HEK293 (cell line): Measurements from ENCODE around the gene OR52M1.

Source experiments
- CTCF ChIA-PET: fragments of 350-600 bp; formaldehyde crosslinking; extraction: SDS; loops from one replicate; lab custom pipeline; 2021; ENCODE audit warnings: antibody characterized with exemption; lab: Yijun Ruan, JAX
- POLR2A ChIA-PET: fragments of 300-600 bp; formaldehyde crosslinking; extraction: SDS; loops from one replicate; lab custom pipeline; 2020; ENCODE audit warnings: antibody characterized with exemption, inconsistent platforms; lab: Yijun Ruan, JAX
- H3K27ac ChIP-seq: fragments of 200-500 bp; sonication (Bioruptor generic); 2 replicates; pipeline ENCODE4 v1.5.1; 2014; ENCODE audit warnings: low read depth, low read length, control low read depth, inconsistent platforms; ENCODE audit errors: extremely low read depth
- H3K36me3 ChIP-seq, 2 experiments: fragments of 200-500 bp in 1 of 2; sonication (Bioruptor generic) in 1 of 2; 1 replicate in 1 of 2; 2 replicates in 1 of 2; pipeline ENCODE4 v1.5.1; 2014 to 2017; ENCODE audit warnings: inconsistent platforms in 2 of 2, low read length in 2 of 2; ENCODE audit not compliant: control insufficient read depth in 2 of 2, insufficient read depth in 1 of 2
- H3K4me1 ChIP-seq: fragments of 200-500 bp; sonication (Bioruptor generic); 2 replicates; pipeline ENCODE4 v1.5.1; 2014; ENCODE audit warnings: mild to moderate bottlenecking, low read length, inconsistent platforms; ENCODE audit not compliant: control insufficient read depth, insufficient read depth
- H3K4me3 ChIP-seq: 2 replicates; pipeline ENCODE4 v1.5.1; 2011; ENCODE audit warnings: low read depth, mild to moderate bottlenecking, control low read depth, low read length, moderate library complexity
- H3K9me3 ChIP-seq: fragments of 200-500 bp; sonication (Bioruptor generic); 2 replicates; pipeline ENCODE4 v1.5.1; 2014; ENCODE audit warnings: low read depth, low read length, inconsistent platforms; ENCODE audit not compliant: control insufficient read depth, insufficient read depth
- EGR2 ChIP-seq: fragments of 450-650 bp; formaldehyde crosslinking; IDR thresholded peaks from 2 replicates; pipeline ENCODE4 v1.5.1; 2016; ENCODE audit warnings: low read depth, missing biosample characterization, missing genetic modification characterization
- KLF1 ChIP-seq: fragments of 450-650 bp; formaldehyde crosslinking; IDR thresholded peaks from 2 replicates; pipeline ENCODE4 v1.5.1; 2016; ENCODE audit warnings: missing biosample characterization, missing genetic modification characterization
- KLF16 ChIP-seq: fragments of 450-650 bp; formaldehyde crosslinking; IDR thresholded peaks from 2 replicates; pipeline ENCODE4 v1.5.1; 2017; ENCODE audit warnings: missing biosample characterization, missing genetic modification characterization
- KLF7 ChIP-seq: fragments of 450-650 bp; formaldehyde crosslinking; IDR thresholded peaks from 2 replicates; pipeline ENCODE4 v1.5.1; 2016; ENCODE audit warnings: missing biosample characterization, missing genetic modification characterization, borderline replicate concordance
- KLF9 ChIP-seq: fragments of 450-650 bp; formaldehyde crosslinking; IDR thresholded peaks from 2 replicates; pipeline ENCODE4 v1.5.1; 2016; ENCODE audit warnings: missing biosample characterization, missing genetic modification characterization, low read depth
- MYNN ChIP-seq: fragments of 450-650 bp; formaldehyde crosslinking; IDR thresholded peaks from 2 replicates; pipeline ENCODE4 v1.5.1; 2016; ENCODE audit warnings: missing biosample characterization, missing genetic modification characterization, borderline replicate concordance
- SCRT2 ChIP-seq: fragments of 450-650 bp; formaldehyde crosslinking; IDR thresholded peaks from 2 replicates; pipeline ENCODE4 v1.5.1; 2016; ENCODE audit warnings: missing biosample characterization, missing genetic modification characterization
- YY1 ChIP-seq: fragments of 450-650 bp; formaldehyde crosslinking; IDR thresholded peaks from 2 replicates; pipeline ENCODE4 v1.5.1; 2018; ENCODE audit warnings: missing biosample characterization, missing genetic modification characterization
- ZBTB17 ChIP-seq: fragments of 450-650 bp; formaldehyde crosslinking; IDR thresholded peaks from 2 replicates; pipeline ENCODE4 v1.5.1; 2016; ENCODE audit warnings: missing biosample characterization, missing genetic modification characterization
- ZBTB49 ChIP-seq: fragments of 450-650 bp; formaldehyde crosslinking; IDR thresholded peaks from 2 replicates; pipeline ENCODE4 v1.5.1; 2016; ENCODE audit warnings: missing biosample characterization, missing genetic modification characterization, low read depth
- ZNF114 ChIP-seq: fragments of 450-650 bp; formaldehyde crosslinking; IDR thresholded peaks from 2 replicates; pipeline ENCODE4 v1.5.0; 2017; ENCODE audit warnings: missing biosample characterization, missing genetic modification characterization
- ZNF121 ChIP-seq: fragments of 450-650 bp; formaldehyde crosslinking; IDR thresholded peaks from 2 replicates; pipeline ENCODE4 v1.5.1; 2016; ENCODE audit warnings: missing biosample characterization, missing genetic modification characterization
- ZNF132 ChIP-seq: fragments of 450-650 bp; formaldehyde crosslinking; IDR thresholded peaks from 2 replicates; pipeline ENCODE4 v1.5.1; 2017; ENCODE audit warnings: missing biosample characterization, missing genetic modification characterization, borderline replicate concordance
- ZNF133 ChIP-seq: fragments of 450-650 bp; formaldehyde crosslinking; IDR thresholded peaks from 2 replicates; pipeline ENCODE4 v1.5.1; 2016; ENCODE audit warnings: missing biosample characterization, missing genetic modification characterization
- ZNF140 ChIP-seq: fragments of 450-650 bp; formaldehyde crosslinking; IDR thresholded peaks from 2 replicates; pipeline ENCODE4 v1.5.1; 2016; ENCODE audit warnings: missing biosample characterization, missing genetic modification characterization
- ZNF146 ChIP-seq: fragments of 450-650 bp; formaldehyde crosslinking; IDR thresholded peaks from 2 replicates; pipeline ENCODE4 v1.5.1; 2016; ENCODE audit warnings: missing biosample characterization, missing genetic modification characterization
- ZNF157 ChIP-seq: fragments of 450-650 bp; formaldehyde crosslinking; IDR thresholded peaks from 2 replicates; pipeline ENCODE4 v1.5.1; 2016; ENCODE audit warnings: missing biosample characterization, missing genetic modification characterization
- ZNF184 ChIP-seq: fragments of 450-650 bp; IDR thresholded peaks from 2 replicates; pipeline ENCODE4 v1.5.1; 2018; ENCODE audit warnings: missing biosample characterization, mild to moderate bottlenecking, missing genetic modification characterization
- ZNF239 ChIP-seq: fragments of 450-650 bp; formaldehyde crosslinking; IDR thresholded peaks from 2 replicates; pipeline ENCODE4 v1.5.1; 2016; ENCODE audit warnings: missing biosample characterization, missing genetic modification characterization
- ZNF394 ChIP-seq: fragments of 450-650 bp; formaldehyde crosslinking; IDR thresholded peaks from 2 replicates; pipeline ENCODE4 v1.5.1; 2016; ENCODE audit warnings: missing biosample characterization, missing genetic modification characterization, mild to moderate bottlenecking, moderate library complexity, borderline replicate concordance
- ZNF521 ChIP-seq: fragments of 450-650 bp; formaldehyde crosslinking; IDR thresholded peaks from 2 replicates; pipeline ENCODE4 v1.5.1; 2017; ENCODE audit warnings: missing biosample characterization, mild to moderate bottlenecking, missing genetic modification characterization
- ZNF555 ChIP-seq: fragments of 450-650 bp; formaldehyde crosslinking; conservative IDR thresholded peaks from 2 replicates; pipeline ENCODE4 v1.5.1; 2017; ENCODE audit warnings: missing biosample characterization, mild to moderate bottlenecking, missing genetic modification characterization, inconsistent platforms
- ZNF580 ChIP-seq: fragments of 450-650 bp; formaldehyde crosslinking; IDR thresholded peaks from 2 replicates; pipeline ENCODE4 v1.5.1; 2016; ENCODE audit warnings: missing biosample characterization, missing genetic modification characterization
- ZNF610 ChIP-seq: fragments of 450-650 bp; formaldehyde crosslinking; IDR thresholded peaks from 2 replicates; pipeline ENCODE4 v1.5.1; 2016; ENCODE audit warnings: missing biosample characterization, missing genetic modification characterization, borderline replicate concordance
- ZNF747 ChIP-seq: fragments of 450-650 bp; formaldehyde crosslinking; IDR thresholded peaks from 2 replicates; pipeline ENCODE4 v1.5.1; 2016; ENCODE audit warnings: missing biosample characterization, missing genetic modification characterization
- ZSCAN23 ChIP-seq: fragments of 450-650 bp; formaldehyde crosslinking; IDR thresholded peaks from 2 replicates; pipeline ENCODE4 v1.5.1; 2016; ENCODE audit warnings: missing biosample characterization, missing genetic modification characterization
- TF ChIP-seq, protein P1 (sequence below): sonication (generic); formaldehyde crosslinking; IDR thresholded peaks from 2 replicates; pipeline ENCODE4 v1.8.1; 2022; ENCODE audit warnings: mild to moderate bottlenecking, moderate library complexity, missing genetic modification reagents

The OR52M1 gene

DNA sequence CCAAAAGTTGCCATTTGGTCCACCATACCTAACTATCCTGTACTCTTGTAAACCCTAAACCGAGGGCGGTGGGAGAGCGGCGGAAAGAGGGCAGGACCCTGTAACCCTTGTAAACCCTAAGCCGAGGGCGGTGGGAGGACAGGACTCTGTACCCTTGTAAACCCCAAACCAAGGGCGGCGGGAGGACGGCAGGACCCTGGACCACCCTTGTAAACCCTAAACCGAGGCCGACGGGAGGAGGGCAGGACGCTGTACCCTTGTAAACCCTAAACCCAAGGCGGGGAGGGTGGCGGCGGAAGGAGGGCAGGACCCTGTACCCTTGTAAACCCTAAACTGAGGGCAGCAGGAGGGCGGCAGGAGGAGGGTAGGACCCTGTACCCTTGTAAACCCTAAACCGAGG lies 24.1 kb downstream of the OR52M1 start (continued):
- TF ChIP-seq MYNN (tag by site-specific recombination): no peak
- no peak for TF ChIP-seq ZNF140 (tag by site-specific recombination)
- no peak for TF ChIP-seq ZNF555 (tag by site-specific recombination)
- no peak for TF ChIP-seq ZNF610 (tag by site-specific recombination)
- no peak for TF ChIP-seq ZNF157 (tag by site-specific recombination)

DNA sequence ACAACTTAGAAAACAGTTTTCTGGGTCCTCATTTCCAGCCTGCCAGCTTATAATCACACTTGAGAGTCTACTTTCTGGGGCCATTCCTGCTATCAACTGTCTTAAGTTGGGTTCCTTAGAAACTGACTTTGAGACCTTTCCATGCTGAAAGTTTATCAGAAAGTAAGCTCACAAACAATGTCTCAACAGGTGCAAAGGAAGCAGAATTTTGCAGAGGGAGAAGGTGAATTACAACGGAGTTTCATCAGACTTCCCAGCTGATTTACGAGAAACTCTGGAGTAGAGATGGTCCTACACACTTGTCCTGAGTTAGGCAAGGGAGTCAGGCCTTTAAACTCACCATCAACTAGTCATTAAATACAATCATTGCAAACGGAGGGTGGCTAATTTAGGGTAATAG lies 31.9 kb downstream of the OR52M1 start:
- Histone ChIP-seq H3K27ac (no peak overlapping the region), H3K4me3 (no peak overlapping the region), H3K4me1 (no peaks in the 10 kb centered on the region), H3K36me3 (no peaks in the 10 kb centered on the region), H3K9me3 (no peaks in the 10 kb centered on the region)
- peak; percentile 70 for TF ChIP-seq SCRT2 (tag by site-specific recombination)
- TF ChIP-seq ZNF132 (tag by site-specific recombination): no peak
- ChIA-PET POLR2A (interaction anchor here (1.0 kb wide), 1 partner anchor 32 kb away, joined by 3 read pairs; the partner anchor contains the start of gene TRIM68), CTCF (interaction anchor here (0.6 to 0.8 kb wide), 2 partner anchors 395 to 478 kb away, joined by 3 read pairs; no protein-coding TSS in a partner anchor)

DNA sequence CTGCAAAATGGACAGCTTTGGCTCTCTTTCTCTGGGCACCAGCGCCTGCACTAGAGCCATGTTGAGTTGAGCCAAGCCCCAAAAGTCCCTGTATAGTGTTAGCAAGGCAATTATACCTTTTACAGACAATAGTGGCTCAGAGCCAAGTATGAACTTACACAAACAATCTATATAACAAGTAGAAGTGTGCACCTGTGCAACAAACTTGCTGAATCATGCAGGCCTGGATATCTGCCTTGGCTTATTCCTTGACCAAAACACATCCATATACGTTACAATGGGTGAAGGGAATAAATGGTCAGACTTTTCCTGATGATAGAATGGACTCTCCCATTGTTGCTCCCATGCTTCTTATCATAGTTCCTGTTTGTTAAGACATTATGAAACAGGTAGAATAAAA lies 32.8 kb downstream of the OR52M1 start:
- Histone ChIP-seq H3K4me1 (no peaks in the 10 kb centered on the region), H3K4me3 (no peak overlapping the region), H3K27ac (no peak overlapping the region)
- no peak for TF ChIP-seq ZNF394 (tag by site-specific recombination)
- TF ChIP-seq ZNF239: no peak
- no peak for TF ChIP-seq ZSCAN23
- no peak for TF ChIP-seq ZNF146 (tag by site-specific recombination)
- no peak for TF ChIP-seq ZNF580 (tag by site-specific recombination)
- no peak for TF ChIP-seq ZNF121
- TF ChIP-seq ZBTB17 (tag by site-specific recombination): no peak
- TF ChIP-seq ZNF114 (tag by site-specific recombination): no peak
- no peak for TF ChIP-seq KLF7 (tag by site-specific recombination)
- TF ChIP-seq, protein P1, sequence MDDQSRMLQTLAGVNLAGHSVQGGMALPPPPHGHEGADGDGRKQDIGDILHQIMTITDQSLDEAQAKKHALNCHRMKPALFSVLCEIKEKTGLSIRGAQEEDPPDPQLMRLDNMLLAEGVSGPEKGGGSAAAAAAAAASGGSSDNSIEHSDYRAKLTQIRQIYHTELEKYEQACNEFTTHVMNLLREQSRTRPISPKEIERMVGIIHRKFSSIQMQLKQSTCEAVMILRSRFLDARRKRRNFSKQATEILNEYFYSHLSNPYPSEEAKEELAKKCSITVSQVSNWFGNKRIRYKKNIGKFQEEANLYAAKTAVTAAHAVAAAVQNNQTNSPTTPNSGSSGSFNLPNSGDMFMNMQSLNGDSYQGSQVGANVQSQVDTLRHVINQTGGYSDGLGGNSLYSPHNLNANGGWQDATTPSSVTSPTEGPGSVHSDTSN (CRISPR knock-in tag): no peak
- TF ChIP-seq ZNF133: no peak
- TF ChIP-seq KLF1 (tag by site-specific recombination): no peak
- TF ChIP-seq ZNF747 (tag by site-specific recombination): no peak
- TF ChIP-seq YY1 (tag by site-specific recombination): no peak
- no peak for TF ChIP-seq EGR2 (tag by site-specific recombination)
- no peak for TF ChIP-seq KLF9 (tag by site-specific recombination)
- no peak for TF ChIP-seq ZNF184 (tag by site-specific recombination)
- TF ChIP-seq ZNF521: no peak
- no peak for TF ChIP-seq ZBTB49 (tag by site-specific recombination)
- no peak for TF ChIP-seq KLF16 (tag by site-specific recombination)
- TF ChIP-seq, all 188 proteins: peak for 0
- Histone ChIP-seq H3K9me3 (no peaks in the 10 kb centered on the region), H3K36me3 (no peaks in the 10 kb centered on the region)
- POLR2A ChIA-PET: no interaction called here
- CTCF ChIA-PET: interaction anchor here (0.8 to 1.8 kb wide), 2 partner anchors 390 to 396 kb away, joined by 3 to 8 read pairs; no protein-coding TSS in a partner anchor
